ENCODE results near the gene RTL5.
A peak's percentile ranks its signal among the peaks of the same experiment; 100 is the strongest.

RTL5 gene

DNA sequence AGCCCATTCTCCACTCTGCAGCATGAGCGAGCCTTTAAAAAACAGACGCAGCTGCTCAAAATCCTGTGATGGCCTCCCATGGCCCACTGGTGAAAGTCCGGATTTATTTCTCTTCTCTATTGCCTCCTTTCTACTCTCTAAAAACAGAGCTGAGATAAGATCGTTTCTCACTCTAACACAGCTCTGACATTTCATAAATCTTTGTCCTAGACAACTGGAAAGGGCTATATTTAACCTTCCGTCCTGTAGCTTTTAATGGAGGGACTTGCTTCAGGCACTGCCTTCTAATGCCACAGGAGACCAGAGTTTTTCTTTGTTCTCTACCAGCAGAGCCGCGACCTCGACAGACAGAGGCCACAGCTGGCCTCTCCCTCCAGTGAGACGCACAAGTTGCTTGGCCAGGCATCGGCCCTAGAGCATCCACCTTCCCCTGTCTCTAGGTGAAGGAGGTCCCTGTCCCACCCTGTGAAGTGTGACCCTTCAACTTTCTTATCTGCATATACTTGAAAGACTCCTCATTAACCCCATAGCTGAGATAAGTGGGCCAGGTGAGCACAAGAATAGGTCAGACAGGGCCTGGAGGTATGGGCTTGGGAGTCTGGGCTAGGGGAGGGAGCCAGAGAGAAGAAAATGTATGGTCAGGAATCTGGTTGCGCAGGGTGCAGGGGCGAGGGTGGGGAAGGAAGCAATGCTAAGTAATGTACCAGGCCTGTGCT lies 50.0 kb downstream of the RTL5 start:
- no peak for DNase-seq
- Histone ChIP-seq H4K91ac (ENCODE audit: low read length) (no peak overlapping the region), H4K8ac (ENCODE audit: low read length) (no peak overlapping the region), H2BK120ac (ENCODE audit: low read depth, low read length) (peak overlapping the region; percentile 49), H3K18ac (ENCODE audit: low read depth in 1 of 2, low read length in 2 of 2) (peak overlapping the region in 1 of 2 experiments; percentile 57), H3K27ac (ENCODE audit: low read length, poor library complexity, severe bottlenecking) (no peak overlapping the region), H3K36me3 (ENCODE audit: control insufficient read depth in 1 of 2, insufficient read depth in 2 of 2, low read depth in 1 of 2, low read length in 2 of 2) (no peaks in the 10 kb centered on the region), H3K9ac (ENCODE audit: low read length) (no peak overlapping the region), H3K4me2 (ENCODE audit: low read length, poor library complexity, severe bottlenecking) (no peak overlapping the region), H3K23ac (ENCODE audit: low read length in 2 of 2) (no peak overlapping the region), H2AFZ (ENCODE audit: low read depth, low read length) (no peak overlapping the region), H2BK12ac (ENCODE audit: low read length in 2 of 2) (no peak overlapping the region), H2AK5ac (ENCODE audit: low read length, severe bottlenecking) (no peak overlapping the region), H2BK5ac (ENCODE audit: low read depth, low read length, poor library complexity, severe bottlenecking) (no peak overlapping the region), H3K27me3 (ENCODE audit: control insufficient read depth in 1 of 2, insufficient read depth in 1 of 2, low read length in 2 of 2) (peaks cover 0 to 58% of the 10 kb centered on the region in 2 experiments), H3K4ac (ENCODE audit: low read depth in 1 of 2, low read length in 2 of 2) (no peak overlapping the region), H3K4me1 (ENCODE audit: control insufficient read depth, insufficient read depth, low read depth, low read length) (peaks cover 6% of the 10 kb centered on the region), H3K4me3 (ENCODE audit: insufficient read depth in 1 of 2, low read depth in 1 of 2, low read length in 2 of 2) (no peak overlapping the region), H3K9me3 (ENCODE audit: control insufficient read depth, low read length) (no peaks in the 10 kb centered on the region), H2BK15ac (ENCODE audit: low read depth, poor library complexity, severe bottlenecking) (no peak overlapping the region), H3K79me1 (replicated peaks; ENCODE audit: low read length, poor library complexity, severe bottlenecking) (no peaks in the 10 kb centered on the region), H3K14ac (ENCODE audit: low read length in 2 of 2) (no peak overlapping the region)
- WGBS = 41% methylated on average over 10 of the region's 12 CpGs

DNA sequence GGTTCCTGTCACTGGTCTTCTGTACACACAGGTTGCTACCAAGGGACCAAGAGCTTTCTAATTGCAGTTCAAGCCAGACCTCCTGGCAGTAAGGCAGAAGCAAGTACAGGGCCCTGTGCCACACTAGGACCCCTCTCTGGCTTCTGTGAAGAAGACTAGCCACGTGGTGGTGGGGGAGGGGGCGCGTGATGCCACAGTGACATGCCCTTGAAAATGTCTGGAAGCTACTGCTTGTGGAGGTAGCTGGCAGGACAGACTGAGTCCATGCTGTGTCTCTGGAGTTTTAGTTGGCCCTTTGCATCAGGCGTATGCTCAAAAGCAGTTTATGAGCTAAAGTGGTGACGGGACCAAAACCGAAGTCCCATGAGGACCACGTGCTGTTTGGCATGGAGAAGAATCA lies 50.9 kb downstream of the RTL5 start:
- no peak overlapping the region for H2AK5ac ChIP-seq (ENCODE audit: low read length, severe bottlenecking)
- no peak overlapping the region for H2BK15ac ChIP-seq (ENCODE audit: low read depth, poor library complexity, severe bottlenecking)
- no peak overlapping the region for H2BK5ac ChIP-seq (ENCODE audit: low read depth, low read length, poor library complexity, severe bottlenecking)
- no peak overlapping the region for H3K27ac ChIP-seq (ENCODE audit: low read length, poor library complexity, severe bottlenecking)
- H2BK12ac ChIP-seq (ENCODE audit: low read length in 2 of 2) = peak overlapping the region in 1 of 2 experiments; percentile 52
- no peaks in the 10 kb centered on the region for H3K36me3 ChIP-seq (ENCODE audit: control insufficient read depth in 1 of 2, insufficient read depth in 2 of 2, low read depth in 1 of 2, low read length in 2 of 2)
- H2AFZ ChIP-seq (ENCODE audit: low read depth, low read length) = no peak overlapping the region
- DNase-seq = no peak
- no peak overlapping the region for H4K8ac ChIP-seq (ENCODE audit: low read length)
- H3K4me2 ChIP-seq (ENCODE audit: low read length, poor library complexity, severe bottlenecking) = no peak overlapping the region
- H3K23ac ChIP-seq (ENCODE audit: low read length in 2 of 2) = no peak overlapping the region
- H3K79me1 ChIP-seq (replicated peaks; ENCODE audit: low read length, poor library complexity, severe bottlenecking) = no peaks in the 10 kb centered on the region
- H3K4ac ChIP-seq (ENCODE audit: low read depth in 1 of 2, low read length in 2 of 2) = no peak overlapping the region
- peak overlapping the region in 1 of 2 experiments; percentile 40 for H3K18ac ChIP-seq (ENCODE audit: low read depth in 1 of 2, low read length in 2 of 2)
- no peak overlapping the region for H2BK120ac ChIP-seq (ENCODE audit: low read depth, low read length)
- 84% methylated on average over 7 of the region's 7 CpGs for WGBS
- H3K14ac ChIP-seq (ENCODE audit: low read length in 2 of 2) = peak overlapping the region in 1 of 2 experiments; percentile 48
- peaks cover 0 to 58% of the 10 kb centered on the region in 2 experiments for H3K27me3 ChIP-seq (ENCODE audit: control insufficient read depth in 1 of 2, insufficient read depth in 1 of 2, low read length in 2 of 2)
- no peak overlapping the region for H3K4me3 ChIP-seq (ENCODE audit: insufficient read depth in 1 of 2, low read depth in 1 of 2, low read length in 2 of 2)
- H3K9me3 ChIP-seq (ENCODE audit: control insufficient read depth, low read length) = no peaks in the 10 kb centered on the region
- no peak overlapping the region for H4K91ac ChIP-seq (ENCODE audit: low read length)
- peaks cover 6% of the 10 kb centered on the region for H3K4me1 ChIP-seq (ENCODE audit: control insufficient read depth, insufficient read depth, low read depth, low read length)
- no peak overlapping the region for H3K9ac ChIP-seq (ENCODE audit: low read length)

GRCh38 chrX:72080150-72080549 lies 51.6 kb downstream of the RTL5 start:
- 72% methylated on average over 6 of the region's 7 CpGs for WGBS
- peaks cover 6% of the 10 kb centered on the region for H3K4me1 ChIP-seq (ENCODE audit: control insufficient read depth, insufficient read depth, low read depth, low read length)
- no peak overlapping the region for H4K91ac ChIP-seq (ENCODE audit: low read length)

DNA sequence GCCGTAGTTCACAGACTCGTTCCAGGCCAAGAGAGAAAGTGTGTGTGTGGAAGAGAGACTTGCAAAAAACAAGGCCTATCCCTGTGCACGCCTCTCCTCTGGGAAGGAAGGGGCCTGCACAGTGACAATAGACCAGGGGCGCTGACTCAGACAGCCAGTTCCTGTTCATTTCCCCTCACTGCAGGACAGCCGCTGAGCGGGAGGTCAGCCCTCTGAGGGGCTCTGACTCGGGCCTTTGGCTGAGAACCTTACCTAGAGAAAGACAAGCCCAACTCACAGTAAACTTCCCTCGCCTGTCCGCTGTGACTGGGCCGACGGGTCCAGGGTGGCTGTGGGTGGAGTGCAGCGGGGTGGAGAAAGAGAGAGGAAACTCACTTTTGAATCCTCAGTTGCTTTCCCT lies 52.1 kb downstream of the RTL5 start:
- H2BK15ac ChIP-seq (ENCODE audit: low read depth, poor library complexity, severe bottlenecking) = no peak overlapping the region
- no peak overlapping the region for H2AK5ac ChIP-seq (ENCODE audit: low read length, severe bottlenecking)
- peak; percentile 29 for DNase-seq
- H3K4me1 ChIP-seq (ENCODE audit: control insufficient read depth, insufficient read depth, low read depth, low read length) = peaks cover 6% of the 10 kb centered on the region
- peak overlapping the region; percentile 27 for H4K8ac ChIP-seq (ENCODE audit: low read length)
- H2BK120ac ChIP-seq (ENCODE audit: low read depth, low read length) = no peak overlapping the region
- H2BK5ac ChIP-seq (ENCODE audit: low read depth, low read length, poor library complexity, severe bottlenecking) = no peak overlapping the region
- no peaks in the 10 kb centered on the region for H3K79me1 ChIP-seq (replicated peaks; ENCODE audit: low read length, poor library complexity, severe bottlenecking)
- no peak overlapping the region for H2BK12ac ChIP-seq (ENCODE audit: low read length in 2 of 2)
- H3K4ac ChIP-seq (ENCODE audit: low read depth in 1 of 2, low read length in 2 of 2) = no peak overlapping the region
- H4K91ac ChIP-seq (ENCODE audit: low read length) = no peak overlapping the region
- H3K27ac ChIP-seq (ENCODE audit: low read length, poor library complexity, severe bottlenecking) = no peak overlapping the region
- no peak overlapping the region for H3K4me3 ChIP-seq (ENCODE audit: insufficient read depth in 1 of 2, low read depth in 1 of 2, low read length in 2 of 2)
- no peak overlapping the region for H3K9ac ChIP-seq (ENCODE audit: low read length)
- no peak overlapping the region for H3K23ac ChIP-seq (ENCODE audit: low read length in 2 of 2)
- no peak overlapping the region for H3K4me2 ChIP-seq (ENCODE audit: low read length, poor library complexity, severe bottlenecking)
- no peaks in the 10 kb centered on the region for H3K36me3 ChIP-seq (ENCODE audit: control insufficient read depth in 1 of 2, insufficient read depth in 2 of 2, low read depth in 1 of 2, low read length in 2 of 2)
- H3K27me3 ChIP-seq (ENCODE audit: control insufficient read depth in 1 of 2, insufficient read depth in 1 of 2, low read length in 2 of 2) = peaks cover 0 to 60% of the 10 kb centered on the region in 2 experiments
- H3K9me3 ChIP-seq (ENCODE audit: control insufficient read depth, low read length) = no peaks in the 10 kb centered on the region
- H3K14ac ChIP-seq (ENCODE audit: low read length in 2 of 2) = no peak overlapping the region
- WGBS = 11% methylated on average over 3 of the region's 12 CpGs
- H2AFZ ChIP-seq (ENCODE audit: low read depth, low read length) = no peak overlapping the region
- H3K18ac ChIP-seq (ENCODE audit: low read depth in 1 of 2, low read length in 2 of 2) = peak overlapping the region in 1 of 2 experiments; percentile 54

More at GRCh38 chrX:72080150-72080549, 51.6 kb downstream of the RTL5 start:
- Histone ChIP-seq H3K14ac (ENCODE audit: low read length in 2 of 2) (no peak overlapping the region), H3K18ac (ENCODE audit: low read depth in 1 of 2, low read length in 2 of 2) (peak overlapping the region in 1 of 2 experiments; percentile 34), H3K4me2 (ENCODE audit: low read length, poor library complexity, severe bottlenecking) (no peak overlapping the region), H2BK5ac (ENCODE audit: low read depth, low read length, poor library complexity, severe bottlenecking) (no peak overlapping the region), H3K9ac (ENCODE audit: low read length) (no peak overlapping the region), H3K23ac (ENCODE audit: low read length in 2 of 2) (no peak overlapping the region), H4K8ac (ENCODE audit: low read length) (peak overlapping the region; percentile 24), H3K27me3 (ENCODE audit: control insufficient read depth in 1 of 2, insufficient read depth in 1 of 2, low read length in 2 of 2) (peaks cover 0 to 61% of the 10 kb centered on the region in 2 experiments), H2AFZ (ENCODE audit: low read depth, low read length) (no peak overlapping the region), H2BK120ac (ENCODE audit: low read depth, low read length) (no peak overlapping the region), H3K79me1 (replicated peaks; ENCODE audit: low read length, poor library complexity, severe bottlenecking) (no peaks in the 10 kb centered on the region), H2BK15ac (ENCODE audit: low read depth, poor library complexity, severe bottlenecking) (no peak overlapping the region), H3K36me3 (ENCODE audit: control insufficient read depth in 1 of 2, insufficient read depth in 2 of 2, low read depth in 1 of 2, low read length in 2 of 2) (no peaks in the 10 kb centered on the region), H3K27ac (ENCODE audit: low read length, poor library complexity, severe bottlenecking) (no peak overlapping the region), H2BK12ac (ENCODE audit: low read length in 2 of 2) (peak overlapping the region in 1 of 2 experiments; percentile 71), H2AK5ac (ENCODE audit: low read length, severe bottlenecking) (no peak overlapping the region), H3K4me3 (ENCODE audit: insufficient read depth in 1 of 2, low read depth in 1 of 2, low read length in 2 of 2) (no peak overlapping the region), H3K4ac (ENCODE audit: low read depth in 1 of 2, low read length in 2 of 2) (peak overlapping the region in 1 of 2 experiments; percentile 30), H3K9me3 (ENCODE audit: control insufficient read depth, low read length) (no peaks in the 10 kb centered on the region)
- no peak for DNase-seq

Data from mesenchymal stem cell (in vitro differentiated cells and primary cell).